T-helper 2 cell treated with Interferon-gamma antibody and Interleukin-4, amounts not matched to agents 100 ng/mL and 5 ng/mL, for 36 hours (primary cell): ENCODE measurements around the gene DSTN. TPM values are rescaled to one million over a fixed set of nuclear protein-coding genes. Genes with fewer than 3 reads are reported as not detected.

ENCODE experiments used
- intact Hi-C: fragments of 100-400 bp; cut with micrococcal nuclease; formaldehyde crosslinking; loops from one replicate; pipeline ENCODE4 v1.15.1; 2023
- total RNA-seq: library from RNA; stranded (reverse); gene quantifications from 2 replicates; pipeline ENCODE4 v1.2.3, GENCODE V29; 2022

DSTN gene
- total RNA-seq, 1 donor from 2014 or later: 87.8 TPM

GRCh38 chr20:17611290-17611539, 41.3 kb downstream of the DSTN start:
- intact Hi-C loops: loop anchor here (2.0 kb wide), 2 partner anchors 40 to 72 kb away; partner anchors contain the start of genes DSTN and RRBP1

GRCh38 chr20:17611540-17612286, 41.8 kb downstream of the DSTN start:
- intact Hi-C loops: loop anchor here (2.0 kb wide), 2 partner anchors 41 to 71 kb away; partner anchors contain the start of genes DSTN and RRBP1

GRCh38 chr20:17612287-17612991, 42.6 kb downstream of the DSTN start:
- intact Hi-C loops: no loop called here

GRCh38 chr20:17612992-17613327, 43.1 kb downstream of the DSTN start:
- intact Hi-C loops: no loop called here

GRCh38 chr20:17613328-17614175, 43.7 kb downstream of the DSTN start:
- intact Hi-C loops: no loop called here

- intact Hi-C loops: no loop called here
Observed at GRCh38 chr20:17614176-17614811, 44.4 kb downstream of the DSTN start.

- intact Hi-C loops: no loop called here
Observed at GRCh38 chr20:17614812-17615644, 45.2 kb downstream of the DSTN start.

- intact Hi-C loops: no loop called here
Observed at GRCh38 chr20:17615645-17616479, 46.0 kb downstream of the DSTN start.

GRCh38 chr20:17616480-17617211, 46.8 kb downstream of the DSTN start:
- intact Hi-C loops: loop anchor here (1.0 kb wide), 2 partner anchors 79 to 111 kb away; no protein-coding TSS in a partner anchor

GRCh38 chr20:17617212-17617867, 47.5 kb downstream of the DSTN start:
- intact Hi-C loops: loop anchor here (1.0 kb wide), 2 partner anchors 80 to 112 kb away; no protein-coding TSS in a partner anchor

GRCh38 chr20:17617868-17618672, 48.2 kb downstream of the DSTN start:
- intact Hi-C loops: loop anchor here (1.0 kb wide), 2 partner anchors 81 to 113 kb away; no protein-coding TSS in a partner anchor

- intact Hi-C loops: no loop called here
Observed at GRCh38 chr20:17618673-17619013, 48.8 kb downstream of the DSTN start.

- intact Hi-C loops: no loop called here
Observed at GRCh38 chr20:17619351-17620093, 49.6 kb downstream of the DSTN start.

- intact Hi-C loops: no loop called here
Observed at GRCh38 chr20:17620371-17621228, 50.7 kb downstream of the DSTN start.

GRCh38 chr20:17621229-17621968, 51.5 kb downstream of the DSTN start:
- intact Hi-C loops: no loop called here
